Lung (tissue), 12 donors: ENCODE data around the gene RASA3. TPM values are rescaled to one million over a fixed set of nuclear protein-coding genes. Genes with fewer than 3 reads are reported as not detected.

Source experiments
- ATAC-seq: fragments of 200-7000 bp; cut with Tn5 transposase; one replicate; pipeline ENCODE4 v1.9.1; 2020; ENCODE audit warnings: moderate number of reproducible peaks; ENCODE audit not compliant: insufficient read depth, low FRiP score
- DNase-seq, 3 donors: peaks; one replicate each; pipeline ENCODE4 v3.0.0-alpha.2; 2013 to 2017
- H3K27ac ChIP-seq, 2 donors: one replicate each; pipeline ENCODE4 v1.5.1; 2013; ENCODE audit warnings: mild to moderate bottlenecking in 2 of 2, moderate library complexity in 2 of 2, control low read depth in 1 of 2, inconsistent platforms in 1 of 2, low read depth in 1 of 2, low read length in 1 of 2
- H3K27me3 ChIP-seq, 3 donors: one replicate each; pipeline ENCODE4 v1.5.1; 2013; ENCODE audit warnings: low read length in 2 of 3; ENCODE audit not compliant: control insufficient read depth in 3 of 3, insufficient read depth in 3 of 3
- H3K36me3 ChIP-seq, 4 donors: one replicate each; pipeline ENCODE4 v1.5.1; 2013; ENCODE audit warnings: low read length in 4 of 4, mild to moderate bottlenecking in 1 of 4, moderate library complexity in 1 of 4; ENCODE audit not compliant: control insufficient read depth in 4 of 4, insufficient read depth in 4 of 4
- H3K4me1 ChIP-seq, 5 donors: one replicate each; pipeline ENCODE4 v1.5.1; 2013; ENCODE audit warnings: low read length in 5 of 5, mild to moderate bottlenecking in 2 of 5, moderate library complexity in 1 of 5; ENCODE audit not compliant: control insufficient read depth in 5 of 5, insufficient read depth in 5 of 5
- H3K4me3 ChIP-seq: one replicate; pipeline ENCODE4 v1.5.1; 2013; ENCODE audit warnings: mild to moderate bottlenecking, control low read depth, moderate library complexity
- H3K9ac ChIP-seq, 2 donors: one replicate each; pipeline ENCODE4 v1.5.1; 2013; ENCODE audit warnings: low read length in 2 of 2, control low read depth in 1 of 2; ENCODE audit not compliant: insufficient read depth in 1 of 2
- H3K9me3 ChIP-seq, 4 donors: one replicate each; pipeline ENCODE4 v1.5.1; 2013; ENCODE audit warnings: low read length in 3 of 4, mild to moderate bottlenecking in 1 of 4, moderate library complexity in 1 of 4; ENCODE audit not compliant: control insufficient read depth in 4 of 4, insufficient read depth in 3 of 4
- CTCF ChIP-seq: IDR thresholded peaks from 2 replicates; pipeline ENCODE4 v1.5.1; 2012; ENCODE audit warnings: mild to moderate bottlenecking; ENCODE audit errors: control extremely low read depth, extremely low read depth
- WGBS, 2 donors: extraction: QIAGEN DNeasy Blood & Tissue Kit; methylation state at CpG; one replicate each; pipeline ENCODE4 v1.1.7; 2013; 5-methylcytosine and 5-hydroxymethylcytosine counted together
- polyA plus RNA-seq, 2 donors: library from polyadenylated mRNA; stranded (reverse); fragments of 200-250 nt; gene quantifications; one replicate each; pipeline ENCODE4 v1.2.1, GENCODE V29; 2013
- total RNA-seq, 2 donors: library from RNA; depleted of rRNA in 1 of 2; stranded (reverse); fragments of >200 nt in 1 of 2; gene quantifications; one replicate each; pipeline ENCODE4 v1.2.1, GENCODE V29; 2014 to 2021
- donor health status: control.
- donor health status: control.
- donor health status: Bipolar disorder and iron deficiency.
- donor health status: healthy.
- donor health status: DM: yes; HTN: yes; CAD: no.

RASA3 gene
- total and polyA plus RNA-seq, 4 donors = 7.4 to 22.8 (median 16.2) TPM

- 92 to 94% methylated on average over 46 to 49 of the region's 56 CpGs for WGBS, 2 donors
- H3K27ac ChIP-seq = no peak overlapping the region
- H3K9ac ChIP-seq = no peak overlapping the region
- no peaks in the 10 kb centered on the region for H3K9me3 ChIP-seq
- H3K36me3 ChIP-seq = peaks cover 0 to 25% (median 5%) of the 10 kb centered on the region in 4 donors
- no peak overlapping the region for H3K4me3 ChIP-seq
- peaks cover 0 to 13% (median 5%) of the 10 kb centered on the region in 5 donors for H3K4me1 ChIP-seq
- no peak for TF ChIP-seq CTCF
- DNase-seq = no peak
- H3K27me3 ChIP-seq = no peaks in the 10 kb centered on the region
- no peak for ATAC-seq
These were observed 157.8 kb downstream of the RASA3 start for GRCh38 chr13:113974304-113975281.

GRCh38 chr13:113973218-113974164 is 158.9 kb downstream of the RASA3 start, which contains the start of gene C13orf46:
Gene C13orf46, minus strand, starts transcription at chr13:113974076. Its CDS starts 79 bp downstream, at chr13:113973997.
- peaks cover 0 to 13% (median 5%) of the 10 kb centered on the region in 5 donors for H3K4me1 ChIP-seq
- H3K4me3 ChIP-seq = no peak within 1 kb of the TSS

More at GRCh38 chr13:113973218-113974164, 158.9 kb downstream of the RASA3 start, which contains the start of gene C13orf46:
- no peak for TF ChIP-seq CTCF
- H3K9me3 ChIP-seq = no peaks in the 10 kb centered on the region
- H3K9ac ChIP-seq = no peak within 1 kb of the TSS
- no peak within 1 kb of the TSS for H3K27ac ChIP-seq
- DNase-seq (no peak), ATAC-seq (no peak)
- 94 to 95% methylated on average over 44 of the region's 44 CpGs for WGBS, 2 donors
- H3K36me3 ChIP-seq = peaks cover 0 to 16% (median 5%) of the 10 kb centered on the region in 4 donors
- no peaks in the 10 kb centered on the region for H3K27me3 ChIP-seq
